Middle frontal gyrus (tissue), 1 donor: ENCODE data around the gene FSIP1.
A peak's percentile ranks its signal among the peaks of the same experiment; 100 is the strongest.

ENCODE experiments used
- DNase-seq: peaks from one replicate; pipeline ENCODE4 v3.0.0-alpha.2; 2015; ENCODE audit warnings: low spot score; ENCODE audit errors: extremely low spot score

Gene FSIP1

GRCh38 chr15:39584266-39584659 is 198.4 kb downstream of the FSIP1 start:
- DNase-seq: no peak

- no peak for DNase-seq
Measured at GRCh38 chr15:39583596-39584265, 198.9 kb downstream of the FSIP1 start.

DNA sequence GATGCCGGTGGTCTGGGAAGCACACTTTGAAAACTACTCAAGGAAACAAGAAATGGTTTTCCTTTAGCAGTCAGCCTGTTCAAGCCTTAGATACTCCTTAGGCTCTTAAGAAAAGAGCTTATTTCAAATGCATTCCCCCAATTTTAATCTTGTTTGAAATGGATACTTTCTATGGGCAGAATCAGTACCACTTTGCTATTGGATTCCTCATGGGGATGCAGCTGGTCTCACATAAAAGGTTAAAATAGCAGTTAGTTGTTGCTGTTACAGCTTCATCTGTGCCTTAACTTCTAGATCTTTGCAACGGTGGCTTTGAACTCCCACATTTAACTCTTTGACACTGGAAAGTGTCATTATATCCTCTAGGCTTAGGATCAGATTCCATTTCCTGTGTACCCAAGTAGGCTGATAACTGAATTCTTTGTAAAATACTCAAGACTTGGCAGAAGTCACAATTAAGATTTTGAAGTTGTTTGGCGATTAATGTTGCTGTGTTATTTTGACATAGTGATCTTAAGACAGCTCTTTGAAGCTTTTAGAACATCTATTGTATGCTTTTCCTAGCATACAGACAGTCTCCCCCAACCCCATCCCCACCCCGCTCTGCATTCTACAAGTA is 199.6 kb downstream of the FSIP1 start:
- DNase-seq: no peak

GRCh38 chr15:39582286-39582976 is 200.2 kb downstream of the FSIP1 start:
- DNase-seq: no peak

GRCh38 chr15:39581793-39582285 is 200.8 kb downstream of the FSIP1 start:
- no peak for DNase-seq

- no peak for DNase-seq
Measured at GRCh38 chr15:39581242-39581792, 201.3 kb downstream of the FSIP1 start.

DNA sequence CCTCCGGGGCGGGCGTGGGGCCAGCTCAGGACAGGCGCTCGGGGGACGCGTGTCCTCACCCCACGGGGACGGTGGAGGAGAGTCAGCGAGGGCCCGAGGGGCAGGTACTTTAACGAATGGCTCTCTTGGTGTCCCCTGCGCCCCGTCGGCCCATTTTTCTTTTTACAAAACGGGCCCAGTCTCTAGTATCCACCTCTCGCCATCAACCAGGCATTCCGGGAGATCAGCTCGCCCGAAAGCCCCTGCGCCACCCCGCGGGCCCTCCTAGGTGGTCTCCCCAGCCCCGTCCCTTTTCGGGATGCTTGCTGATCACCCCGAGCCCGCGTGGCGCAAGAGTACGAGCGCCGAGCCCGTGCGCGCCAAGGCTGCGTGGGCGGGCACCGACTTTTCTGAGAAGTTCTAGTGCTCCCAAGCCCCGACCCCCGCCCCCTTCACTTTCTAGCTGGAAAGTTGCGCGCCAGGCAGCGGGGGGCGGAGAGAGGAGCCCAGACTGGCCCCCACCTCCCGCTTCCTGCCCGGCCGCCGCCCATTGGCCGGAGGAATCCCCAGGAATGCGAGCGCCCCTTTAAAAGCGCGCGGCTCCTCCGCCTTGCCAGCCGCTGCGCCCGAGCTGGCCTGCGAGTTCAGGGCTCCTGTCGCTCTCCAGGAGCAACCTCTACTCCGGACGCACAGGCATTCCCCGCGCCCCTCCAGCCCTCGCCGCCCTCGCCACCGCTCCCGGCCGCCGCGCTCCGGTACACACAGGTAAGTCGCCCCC is 202.0 kb downstream of the FSIP1 start, which contains the start of gene THBS1:
Gene THBS1 (plus strand): TSS at position 595 of the 757 bp plus-strand sequence. CDS start 779 bp downstream, outside the sequence.
- DNase-seq: no peak

GRCh38 chr15:39580117-39580484 is 202.5 kb downstream of the FSIP1 start:
- peak; percentile 54 for DNase-seq

DNA sequence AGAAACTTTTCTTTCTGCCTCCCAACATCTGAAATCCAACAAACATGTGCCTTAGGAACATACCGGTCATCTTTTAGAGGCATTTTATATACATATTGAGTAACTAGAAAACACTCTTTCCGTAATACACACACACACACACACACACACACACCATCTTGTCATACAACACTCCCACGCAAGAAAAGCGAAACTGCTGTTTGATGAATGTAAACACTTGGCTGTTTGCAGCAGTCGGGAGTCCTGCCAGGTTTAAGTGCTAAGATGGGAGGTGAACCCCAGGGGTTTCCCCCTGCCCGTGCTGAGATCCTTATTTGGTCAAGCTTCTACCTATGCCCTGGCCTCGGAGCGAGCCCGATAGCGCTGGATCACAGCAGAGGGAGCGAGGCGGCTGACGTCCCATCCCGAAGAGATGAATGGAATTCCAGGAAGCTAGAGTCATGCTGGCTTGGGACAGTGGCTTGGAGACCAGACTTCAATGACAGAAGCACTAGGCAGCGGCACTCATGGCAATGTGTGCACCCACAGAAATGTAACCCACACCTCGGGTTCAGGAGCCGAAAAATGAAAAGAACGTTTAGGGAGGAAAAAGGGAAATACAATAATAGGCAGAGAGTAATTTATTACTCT is 203.0 kb downstream of the FSIP1 start:
- no peak for DNase-seq

- DNase-seq: no peak
Measured at GRCh38 chr15:39578851-39579486, 203.7 kb downstream of the FSIP1 start.

DNA sequence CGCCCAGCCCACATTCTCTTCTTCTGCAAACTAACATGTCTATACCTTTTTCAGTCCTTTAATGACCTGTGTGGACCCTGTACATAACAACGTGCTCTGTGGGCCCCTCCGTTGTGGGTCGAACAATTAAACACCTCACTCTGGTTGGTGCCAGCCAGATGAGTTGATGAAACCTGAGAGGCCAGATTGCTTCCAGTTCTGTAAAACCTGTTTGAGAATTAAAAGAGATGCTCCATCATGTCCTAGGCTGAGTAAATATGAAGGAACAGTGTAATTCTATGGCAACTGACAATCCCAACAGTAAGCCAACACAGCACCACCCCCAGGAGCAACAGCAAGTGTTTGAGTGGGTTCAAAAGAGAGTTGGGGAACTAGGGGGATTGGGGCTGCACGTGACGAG is 207.5 kb downstream of the FSIP1 start:
- DNase-seq: no peak

DNA sequence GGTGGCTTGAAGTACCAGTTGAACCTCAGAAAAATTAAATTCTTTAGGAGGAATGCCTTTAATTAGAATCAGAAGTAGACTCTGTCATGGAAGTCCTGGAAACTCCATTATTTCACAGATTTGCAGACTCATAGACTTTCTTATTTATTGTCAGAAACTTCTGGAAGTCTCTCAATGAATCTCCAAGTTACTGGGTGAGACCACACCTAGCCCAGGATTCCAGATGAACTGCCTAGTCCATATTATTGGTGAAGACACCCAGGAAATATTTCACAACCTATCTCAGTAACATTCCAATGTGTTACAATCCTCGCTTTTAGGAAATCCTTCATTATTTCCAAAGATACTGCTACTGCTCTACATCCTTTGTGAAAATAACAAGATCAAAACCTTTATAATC is 208.2 kb downstream of the FSIP1 start:
- DNase-seq: no peak

DNA sequence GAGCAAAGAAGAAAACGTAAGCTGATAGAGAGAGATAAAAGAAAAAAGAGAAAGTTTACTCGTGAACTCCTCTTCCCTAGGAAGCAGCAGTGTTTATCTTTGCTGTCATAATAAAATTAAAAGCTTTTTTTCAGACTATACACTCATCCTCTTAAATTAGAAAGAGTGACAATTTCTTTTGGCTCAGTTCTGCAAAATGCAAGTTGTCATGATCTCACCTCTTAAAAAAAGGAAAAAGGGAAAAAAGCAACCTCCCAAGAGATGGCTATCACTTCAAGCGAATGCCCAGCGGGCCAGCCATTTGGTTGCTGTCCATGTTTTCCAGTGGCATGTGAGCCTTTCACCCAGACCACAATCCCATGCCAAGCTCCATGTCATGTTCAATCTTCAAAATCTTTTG is 208.8 kb downstream of the FSIP1 start:
- DNase-seq: no peak

GRCh38 chr15:39573287-39573686 is 209.4 kb downstream of the FSIP1 start:
- no peak for DNase-seq

DNA sequence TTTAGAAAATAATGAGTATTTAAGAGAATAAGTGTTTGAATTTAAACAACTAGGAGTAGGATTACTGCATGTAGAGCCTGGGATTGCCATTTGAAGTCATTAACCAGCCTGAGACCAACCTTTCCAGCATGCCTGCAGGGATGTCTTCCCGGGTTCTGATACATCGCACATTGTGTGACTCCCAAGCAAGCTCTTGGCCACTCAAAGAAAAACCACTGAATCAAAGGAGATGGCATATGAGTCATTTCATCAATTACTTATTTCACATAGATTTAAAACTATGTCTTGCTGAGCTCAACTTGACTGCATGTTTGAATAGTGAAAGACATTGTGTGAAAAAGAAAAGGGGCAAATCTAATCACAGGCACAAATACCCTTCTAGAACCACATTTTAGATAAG is 216.8 kb downstream of the FSIP1 start:
- no peak for DNase-seq

GRCh38 chr15:39564972-39565665 is 217.5 kb downstream of the FSIP1 start:
- no peak for DNase-seq

DNA sequence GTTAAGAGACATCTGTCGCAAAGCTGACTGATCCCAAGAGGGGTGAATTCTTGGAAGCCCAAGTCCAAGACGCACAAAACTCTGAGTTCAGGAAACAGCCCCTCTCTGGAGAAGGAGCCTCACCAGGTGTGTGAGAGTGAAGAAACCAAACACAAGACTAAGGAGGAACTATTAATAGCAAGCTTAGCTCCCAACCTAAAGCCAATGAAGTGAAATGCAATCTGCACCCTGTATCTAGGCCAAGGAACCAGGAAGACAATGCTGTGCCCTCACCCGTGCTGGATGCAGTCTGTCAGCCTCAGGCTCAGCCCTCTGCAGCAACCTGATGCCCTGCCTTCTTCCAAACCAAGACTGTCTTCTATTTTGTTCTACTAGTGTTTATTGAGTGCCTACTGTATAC is 224.2 kb downstream of the FSIP1 start:
- DNase-seq: no peak

DNA sequence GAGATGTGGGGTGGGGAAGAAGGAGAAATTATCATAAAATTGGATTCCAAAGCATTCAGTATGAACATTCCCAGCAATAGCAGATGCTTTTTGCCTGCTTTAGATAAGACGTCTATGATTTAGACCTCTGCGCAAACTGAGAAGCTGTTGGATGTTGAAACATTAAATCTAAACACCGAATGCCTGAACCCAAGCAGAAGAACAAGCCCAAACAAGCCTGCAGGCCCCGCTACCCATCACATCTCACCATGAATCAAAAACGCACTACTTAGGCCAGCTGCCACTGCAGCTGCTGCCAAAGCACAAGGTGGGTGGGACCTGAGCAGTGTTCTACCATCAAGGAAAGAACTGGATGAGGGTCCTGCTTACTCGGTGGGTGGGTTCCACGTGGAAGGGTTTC is 226.2 kb downstream of the FSIP1 start:
- DNase-seq: no peak

- no peak for DNase-seq
Measured at GRCh38 chr15:39555885-39556284, 226.8 kb downstream of the FSIP1 start.
